Lower leg skin (tissue), 3 donors: ENCODE data around the gene PRPSAP2.

Experiments
- POLR2A ChIP-seq, 2 donors: fragments of 450-650 bp; IDR thresholded peaks; one replicate each; pipeline ENCODE4 v1.6.1; 2016 to 2017; ENCODE audit warnings: antibody characterized with exemption in 2 of 2, mild to moderate bottlenecking in 1 of 2, moderate library complexity in 1 of 2
- TF ChIP-seq, protein P1 (sequence below), 3 donors: fragments of 450-650 bp; IDR thresholded peaks; one replicate each; pipeline ENCODE4 v1.5.1; 2016; ENCODE audit warnings: antibody characterized with exemption in 3 of 3, mild to moderate bottlenecking in 3 of 3, moderate library complexity in 2 of 3

DNA sequence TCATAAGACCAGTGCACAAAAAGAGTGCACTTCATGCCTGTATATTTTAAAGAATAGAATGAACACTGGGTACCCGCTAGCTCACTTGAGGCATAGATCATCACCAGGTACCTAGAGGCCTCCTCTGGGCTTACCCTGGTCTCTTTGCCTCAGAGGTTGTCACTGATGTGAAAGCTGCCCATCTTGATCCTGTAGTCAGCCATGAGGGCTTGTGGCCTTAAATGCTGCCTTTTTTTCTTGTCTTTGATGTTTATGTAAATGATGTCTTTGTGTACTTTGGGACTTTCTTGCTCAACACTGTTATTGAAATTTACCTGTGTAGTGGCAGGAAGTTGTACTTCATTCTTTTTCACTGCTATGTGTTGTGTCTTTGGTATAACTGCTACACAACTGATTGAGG, 67.3 kb downstream of the PRPSAP2 start:
- no peak for TF ChIP-seq POLR2A (IDR thresholded peaks at IDR 0.05)
- TF ChIP-seq, protein P1, sequence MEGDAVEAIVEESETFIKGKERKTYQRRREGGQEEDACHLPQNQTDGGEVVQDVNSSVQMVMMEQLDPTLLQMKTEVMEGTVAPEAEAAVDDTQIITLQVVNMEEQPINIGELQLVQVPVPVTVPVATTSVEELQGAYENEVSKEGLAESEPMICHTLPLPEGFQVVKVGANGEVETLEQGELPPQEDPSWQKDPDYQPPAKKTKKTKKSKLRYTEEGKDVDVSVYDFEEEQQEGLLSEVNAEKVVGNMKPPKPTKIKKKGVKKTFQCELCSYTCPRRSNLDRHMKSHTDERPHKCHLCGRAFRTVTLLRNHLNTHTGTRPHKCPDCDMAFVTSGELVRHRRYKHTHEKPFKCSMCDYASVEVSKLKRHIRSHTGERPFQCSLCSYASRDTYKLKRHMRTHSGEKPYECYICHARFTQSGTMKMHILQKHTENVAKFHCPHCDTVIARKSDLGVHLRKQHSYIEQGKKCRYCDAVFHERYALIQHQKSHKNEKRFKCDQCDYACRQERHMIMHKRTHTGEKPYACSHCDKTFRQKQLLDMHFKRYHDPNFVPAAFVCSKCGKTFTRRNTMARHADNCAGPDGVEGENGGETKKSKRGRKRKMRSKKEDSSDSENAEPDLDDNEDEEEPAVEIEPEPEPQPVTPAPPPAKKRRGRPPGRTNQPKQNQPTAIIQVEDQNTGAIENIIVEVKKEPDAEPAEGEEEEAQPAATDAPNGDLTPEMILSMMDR (IDR thresholded peaks at IDR 0.05) = no peak
